ENCODE measurements around the gene SMCO2. TPM values are rescaled to one million over a fixed set of nuclear protein-coding genes. Genes with fewer than 3 reads are reported as not detected.
"Not testable (repeated sequence)": the region's sequence is repeated elsewhere in the genome, so short reads cannot be mapped to it uniquely, and the experiment has no call there.

Gene SMCO2
- total RNA-seq, 1 donor from 2014 or later: not detected

DNA sequence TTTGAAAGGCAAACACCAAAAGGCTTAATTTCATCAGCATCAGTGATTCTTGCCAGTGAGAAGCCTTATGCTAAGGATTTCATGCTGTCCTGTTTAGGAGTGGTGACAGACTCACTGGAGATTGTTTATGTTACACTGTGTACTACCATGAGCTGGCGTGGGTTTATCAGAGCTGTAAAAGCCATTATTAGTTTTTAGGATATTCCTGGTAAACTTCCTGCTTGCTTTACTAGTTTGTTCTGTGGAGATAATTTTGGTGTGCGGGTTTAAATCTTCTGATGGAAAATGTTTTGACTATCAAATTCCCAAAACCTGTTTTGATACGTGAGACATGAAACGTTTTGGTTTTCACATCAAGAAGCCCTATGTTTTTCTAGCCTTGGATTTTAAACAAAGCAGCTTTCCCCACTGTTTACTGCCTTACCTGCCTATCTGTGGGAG is 92.7 kb downstream of the SMCO2 start:
- DNase-seq (ENCODE audit: missing footprints) (no peak), ATAC-seq (peak; percentile 38)
- intact Hi-C loops (cut with DNase I): loop anchor here (2.0 kb wide), 1 partner anchor 16 kb away; no protein-coding TSS in a partner anchor

DNA sequence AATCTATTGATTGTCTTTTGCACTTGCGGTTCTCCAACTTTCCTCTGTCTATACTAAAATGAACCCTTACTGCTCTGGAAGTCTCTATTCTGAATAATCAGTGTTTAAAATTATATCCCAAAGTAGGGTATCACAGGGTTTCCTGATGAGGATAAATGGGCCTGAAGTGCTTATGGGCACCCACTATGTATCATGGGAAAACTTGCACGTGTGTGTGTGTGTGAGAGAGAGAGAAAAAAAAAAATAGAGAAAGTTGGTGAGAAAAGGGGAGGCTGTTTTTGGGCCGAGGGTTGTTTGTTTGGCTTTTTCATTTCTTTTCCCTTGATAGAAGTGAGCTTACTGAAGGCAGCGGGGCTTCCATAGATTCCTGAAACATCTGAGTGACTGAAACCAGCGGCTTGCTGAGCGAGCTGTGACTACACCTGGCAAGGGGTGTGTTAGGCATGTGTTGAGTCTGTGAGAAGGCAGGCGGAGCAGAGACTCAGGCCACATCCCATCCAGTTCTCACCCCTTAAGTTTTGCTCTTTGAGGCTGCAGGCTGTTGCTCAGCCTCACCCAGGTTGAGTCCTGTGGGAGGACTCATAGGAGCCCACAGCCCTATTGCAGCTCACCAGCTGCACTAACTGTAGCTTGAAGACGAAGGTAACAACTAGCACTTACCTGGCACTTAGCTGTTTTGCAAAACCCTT is 94.6 kb downstream of the SMCO2 start:
- ATAC-seq (peak; percentile 30), DNase-seq (ENCODE audit: missing footprints) (no peak)
- intact Hi-C loops (cut with DNase I): no loop called here

DNA sequence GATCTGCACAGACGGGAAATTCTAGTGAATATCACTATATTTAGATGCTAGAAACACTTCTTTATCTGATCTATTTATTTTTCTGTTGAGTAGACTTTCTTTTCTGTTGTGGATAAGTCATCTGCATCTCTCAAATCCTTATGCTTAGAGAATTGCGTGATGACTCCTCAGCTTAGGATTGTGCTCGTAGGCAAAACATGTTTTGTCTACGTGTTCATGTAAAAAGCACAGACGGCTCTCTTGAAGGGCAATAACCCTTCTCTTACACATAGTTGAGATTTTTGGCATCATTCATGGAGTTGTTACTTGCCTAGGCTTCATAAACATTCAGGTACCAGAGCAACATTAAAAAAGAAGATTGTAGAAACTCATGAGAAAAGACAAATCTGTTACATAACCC is 96.1 kb downstream of the SMCO2 start:
- DNase-seq (ENCODE audit: missing footprints) (no peak), ATAC-seq (peak; percentile 30)
- intact Hi-C loops (cut with DNase I): no loop called here

DNA sequence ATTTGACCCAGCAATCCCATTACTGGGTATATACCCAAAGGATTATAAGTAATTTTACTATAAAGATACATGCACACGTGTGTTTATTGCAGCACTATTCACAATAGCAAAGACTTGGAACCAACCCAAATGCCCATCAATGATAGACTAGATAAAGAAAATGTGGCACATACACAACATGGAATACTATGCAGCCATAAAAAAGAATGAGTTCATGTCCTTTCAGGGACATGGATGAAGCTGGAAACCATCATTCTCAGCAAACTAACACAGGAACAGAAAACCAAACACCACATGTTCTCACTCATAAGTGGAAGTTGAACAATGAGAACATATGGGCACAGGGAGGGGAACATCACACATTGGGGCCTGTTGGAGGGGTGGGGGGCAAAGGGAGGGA is 98.3 kb downstream of the SMCO2 start:
- ATAC-seq; intact Hi-C loops (cut with DNase I); DNase-seq (ENCODE audit: missing footprints): not testable (repeated sequence)

DNA sequence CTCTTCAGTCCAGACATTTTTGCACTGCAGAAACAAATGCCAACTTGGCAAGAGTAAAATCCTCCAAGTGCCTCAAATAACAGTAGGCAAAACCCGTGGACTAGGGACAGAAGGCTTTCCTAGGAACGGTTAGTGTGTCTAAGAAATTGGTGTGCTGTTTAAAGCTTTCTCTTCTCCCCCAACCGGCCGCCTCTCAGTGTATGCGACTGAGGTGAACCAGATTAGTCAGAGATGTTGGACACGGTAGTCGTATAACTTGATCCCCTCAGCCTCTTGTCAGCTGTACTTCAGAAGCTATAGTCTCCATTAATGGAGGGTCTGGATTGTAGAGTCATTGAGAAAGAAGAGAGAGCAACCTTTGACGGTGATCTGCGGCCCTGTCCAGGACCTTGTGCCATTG is 99.1 kb downstream of the SMCO2 start:
- intact Hi-C loops (cut with DNase I): no loop called here
- ATAC-seq (no peak), DNase-seq (ENCODE audit: missing footprints) (no peak)

DNA sequence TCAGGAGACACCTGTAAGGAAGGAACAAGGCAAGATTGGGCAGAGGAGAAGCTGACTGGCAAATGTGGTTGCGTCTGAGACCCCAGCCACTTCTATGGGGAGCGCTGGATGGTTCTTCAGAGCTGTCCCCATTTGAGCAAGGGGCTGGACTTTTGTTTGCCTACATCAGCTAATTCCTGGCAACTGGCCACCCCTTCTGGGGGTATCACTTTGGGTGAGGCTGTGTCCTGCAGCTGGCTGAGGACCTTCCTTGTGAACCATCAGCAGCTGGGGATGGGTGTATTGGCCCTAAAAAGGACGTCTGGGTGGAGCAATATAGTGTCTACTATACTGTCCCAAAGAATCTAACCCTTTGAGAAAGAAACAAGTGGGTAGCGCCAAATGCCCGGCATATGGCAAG is 101.1 kb downstream of the SMCO2 start:
- DNase-seq (ENCODE audit: missing footprints) (no peak), ATAC-seq (no peak)
- intact Hi-C loops (cut with DNase I): no loop called here

DNA sequence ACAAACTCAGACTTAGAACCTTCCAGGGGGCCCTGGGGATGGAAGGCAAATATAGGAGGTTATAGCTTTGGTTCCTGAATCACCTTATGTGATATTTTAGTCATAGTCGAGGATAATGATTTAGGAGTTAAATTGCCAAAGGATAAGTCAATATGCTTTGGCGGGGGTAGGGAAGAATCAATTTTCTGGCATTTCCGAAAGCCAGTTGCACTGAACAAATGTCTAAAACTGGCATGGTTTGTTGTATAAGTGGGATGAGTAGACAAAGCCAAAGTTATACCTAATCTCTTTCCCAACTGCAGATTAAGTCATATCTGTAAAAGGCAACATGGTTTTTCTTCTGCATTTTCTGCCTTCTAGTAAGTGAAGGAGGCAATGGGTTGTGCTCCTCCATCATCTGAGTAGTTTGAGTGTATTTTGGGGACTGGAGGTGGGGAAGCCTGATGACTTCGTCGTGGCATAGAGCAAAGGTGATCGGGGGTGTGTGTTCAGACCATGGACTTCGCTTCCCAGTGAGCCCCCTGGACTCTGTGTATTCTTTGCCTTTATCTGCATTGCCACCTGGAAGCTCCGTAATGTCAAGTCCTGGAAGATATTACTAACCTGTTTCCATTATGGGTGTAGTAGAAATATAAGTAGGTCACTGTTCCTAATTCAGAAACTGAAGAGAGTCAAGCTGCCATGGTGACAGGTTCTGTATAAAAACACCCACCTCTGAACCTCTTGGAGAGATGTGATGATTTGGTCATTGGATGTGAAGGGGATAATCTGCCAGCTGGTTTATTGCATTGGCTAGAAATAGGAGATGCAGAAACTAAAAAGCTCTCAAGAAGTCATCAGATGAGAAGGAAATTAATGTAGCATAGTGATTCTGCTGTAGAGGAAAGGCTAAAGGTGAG is 102.0 kb downstream of the SMCO2 start:
- ATAC-seq: no peak
- no peak for DNase-seq (ENCODE audit: missing footprints)
- intact Hi-C loops (cut with DNase I): loop anchor here (2.0 kb wide), 1 partner anchor 24 kb away; the partner anchor contains the start of gene PPFIBP1

DNA sequence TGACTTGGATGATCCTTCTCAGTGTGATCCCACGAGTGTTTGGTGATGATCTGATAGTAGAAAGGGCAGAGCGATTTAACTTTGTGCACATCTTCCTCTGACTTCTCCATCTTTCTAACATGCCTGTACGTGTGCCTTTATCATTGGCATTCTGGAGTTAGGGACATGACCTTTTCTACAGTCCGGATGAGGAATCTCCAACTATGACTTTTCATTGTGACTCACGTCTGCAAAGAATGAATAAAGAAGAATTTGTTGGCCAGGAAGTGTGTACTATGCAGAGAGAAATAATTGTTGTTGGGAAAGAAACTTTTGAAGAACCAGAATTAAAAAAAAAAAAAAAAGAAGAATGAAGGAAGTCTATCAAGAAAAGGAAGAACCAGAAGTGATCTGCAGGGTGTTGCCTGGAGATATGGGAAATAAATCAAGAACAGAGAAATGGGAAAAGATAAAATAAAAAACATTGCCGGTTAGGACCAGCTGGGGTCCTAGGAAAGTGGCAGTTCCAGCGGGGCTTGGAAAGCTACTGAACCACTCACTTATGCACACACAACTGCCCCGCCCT is 102.8 kb downstream of the SMCO2 start:
- intact Hi-C loops (cut with DNase I): loop anchor here (2.0 kb wide), 1 partner anchor 25 kb away; the partner anchor contains the start of gene PPFIBP1
- no peak for DNase-seq (ENCODE audit: missing footprints)
- ATAC-seq: peak; percentile 25

DNA sequence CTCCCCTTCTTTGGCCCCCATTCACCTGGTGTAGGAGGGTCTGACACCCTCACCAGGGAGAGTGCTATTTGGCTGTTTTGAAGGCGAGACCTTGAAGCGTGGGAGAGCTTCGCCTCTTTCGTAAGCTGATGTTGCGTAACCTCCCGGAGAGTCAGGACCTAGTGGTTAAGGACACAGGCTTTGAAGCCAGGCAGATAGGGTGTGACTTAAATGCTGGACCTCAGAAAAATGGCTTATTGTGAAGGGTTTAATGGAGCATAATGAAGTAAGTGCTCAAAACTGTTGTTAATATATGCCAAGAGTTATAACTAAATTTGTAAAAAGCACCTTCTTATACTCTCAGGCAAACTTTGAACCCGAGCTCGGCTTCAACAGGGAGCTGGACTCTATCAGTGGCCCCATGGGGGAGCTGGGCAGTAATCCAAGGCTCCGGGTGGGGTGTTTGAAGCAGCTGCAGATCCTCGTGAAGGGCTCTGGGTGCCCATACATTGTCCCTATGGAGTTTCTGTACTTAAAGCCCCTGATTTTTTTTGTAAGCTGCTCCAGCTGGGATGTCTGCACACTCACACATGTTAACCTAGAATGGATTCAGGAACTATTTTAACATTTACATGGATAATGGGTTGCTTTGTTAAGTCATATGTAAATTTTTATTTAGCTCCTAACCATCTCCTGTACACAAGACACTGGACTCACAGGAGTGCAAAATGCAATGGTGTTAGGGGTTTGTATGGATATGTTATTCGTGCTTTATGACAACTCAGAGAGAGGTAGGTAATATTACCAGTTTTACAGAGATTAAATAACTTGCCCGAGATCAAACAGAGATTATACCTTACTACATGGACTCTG is 103.5 kb downstream of the SMCO2 start:
- ATAC-seq (peak; percentile 88), DNase-seq (ENCODE audit: missing footprints) (peak; percentile 85)
- intact Hi-C loops (cut with DNase I): loop anchor here (2.0 kb wide), 1 partner anchor 25 kb away; the partner anchor contains the start of gene PPFIBP1

DNA sequence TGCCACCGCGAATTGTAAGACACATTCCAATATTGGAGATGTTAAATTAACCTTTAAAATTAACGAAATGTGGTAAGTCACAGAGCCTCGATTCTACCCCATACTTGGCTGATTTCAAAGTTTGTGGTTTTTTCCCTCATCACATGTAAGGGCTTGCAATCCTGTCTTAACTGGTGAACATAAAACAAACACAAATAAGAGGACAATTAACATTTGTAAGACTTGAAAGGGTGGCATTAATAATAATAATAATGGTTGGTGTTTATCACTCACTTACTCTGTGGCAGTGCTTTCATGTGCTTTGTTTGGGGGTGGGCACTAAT is 104.1 kb downstream of the SMCO2 start:
- no peak for DNase-seq (ENCODE audit: missing footprints)
- ATAC-seq: no peak
- intact Hi-C loops (cut with DNase I): no loop called here

DNA sequence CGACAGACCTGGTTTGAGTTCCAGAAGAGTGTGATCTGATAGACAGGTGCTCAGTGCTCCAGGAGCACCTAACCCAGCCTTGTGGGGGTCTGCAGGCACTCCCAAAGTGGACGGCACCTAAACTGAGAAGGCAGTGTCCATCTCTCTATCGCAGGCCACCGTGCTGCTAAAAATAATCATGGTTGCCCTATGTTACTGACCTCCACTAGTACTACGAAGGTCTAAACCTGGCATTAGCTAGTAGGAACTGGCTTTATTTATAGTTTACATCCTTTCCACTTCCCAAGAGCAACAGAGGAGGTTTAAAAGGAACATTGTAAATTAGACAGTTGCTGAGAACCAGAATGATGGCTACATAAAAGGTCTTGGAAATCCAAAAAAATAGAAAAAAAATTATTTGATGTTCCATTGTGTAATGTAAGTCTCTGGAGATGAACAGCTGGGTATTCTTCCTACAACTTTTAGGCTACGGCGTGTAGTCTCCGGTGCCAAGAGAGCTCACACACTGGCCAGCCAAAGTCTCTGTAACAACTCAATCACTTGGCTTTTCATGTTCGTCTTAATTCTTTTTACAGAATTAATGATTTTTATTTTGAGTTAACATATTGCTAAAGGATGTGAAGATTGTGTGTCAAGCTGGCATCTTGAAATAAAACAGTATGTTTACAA is 104.8 kb downstream of the SMCO2 start:
- DNase-seq (ENCODE audit: missing footprints) (no peak), ATAC-seq (peak; percentile 12)
- intact Hi-C loops (cut with DNase I): no loop called here

Other genes with a start within 250 kb of the SMCO2 start
- gene STK38L, start 202.4 kb upstream of the SMCO2 start, total RNA-seq: 48.7 TPM
- 1.2 TPM for gene BMAL2, start 113.9 kb upstream of the SMCO2 start, total RNA-seq
- 330 TPM for gene PPFIBP1, start 77.5 kb downstream of the SMCO2 start, total RNA-seq
- 8.2 TPM for gene REP15, start 249.7 kb downstream of the SMCO2 start, total RNA-seq

Measured in Right ventricle myocardium inferior (tissue), 1 donor.